Lower leg skin (tissue), 3 donors: ENCODE results near the gene OR10G3.

Experiments used
- CTCF ChIP-seq, 3 donors: fragments of 450-650 bp; IDR thresholded peaks; one replicate each; pipeline ENCODE4 v1.5.1; 2016; ENCODE audit warnings: antibody characterized with exemption in 3 of 3, mild to moderate bottlenecking in 3 of 3, moderate library complexity in 2 of 3
- POLR2A ChIP-seq, 2 donors: fragments of 450-650 bp; IDR thresholded peaks; one replicate each; pipeline ENCODE4 v1.6.1; 2016 to 2017; ENCODE audit warnings: antibody characterized with exemption in 2 of 2, mild to moderate bottlenecking in 1 of 2, moderate library complexity in 1 of 2

DNA sequence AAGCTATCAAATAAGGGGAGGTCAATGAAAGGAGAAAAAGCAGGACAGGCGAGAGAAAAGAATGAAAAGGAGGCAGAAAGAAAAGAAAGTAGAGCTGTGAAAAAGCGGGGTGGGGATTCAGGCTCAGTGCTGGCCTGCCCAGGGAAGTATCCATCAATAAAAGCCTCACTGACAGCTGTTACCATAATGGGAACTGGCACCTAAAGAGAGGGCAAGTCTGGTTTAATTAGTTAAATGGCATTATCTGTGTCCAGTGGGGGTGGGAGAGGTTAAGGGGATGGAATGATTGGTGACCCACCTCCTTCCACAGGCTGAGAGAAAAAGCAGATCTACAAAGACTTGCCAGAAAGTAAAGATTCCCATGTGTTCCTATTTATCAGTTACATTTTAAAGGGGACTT, 61.2 kb downstream of the OR10G3 start:
- no peak for TF ChIP-seq CTCF (IDR thresholded peaks at IDR 0.05)
- TF ChIP-seq POLR2A (IDR thresholded peaks at IDR 0.05): no peak
